ENCODE measurements around the gene KCNAB1.

GRCh38 chr3:156575641-156576040 is 455.3 kb downstream of the KCNAB1 start:
- TF ChIP-seq EZH2phosphoT487 (IDR thresholded peaks at IDR 0.05; ENCODE audit: borderline replicate concordance, low read depth, low read length) = no peak
- no peak for TF ChIP-seq CTCF (conservative IDR thresholded peaks at IDR 0.05; ENCODE audit: low read length)

Data from OCI-LY7 (cell line).